ENCODE results near the gene KDM4C.

Gene KDM4C

DNA sequence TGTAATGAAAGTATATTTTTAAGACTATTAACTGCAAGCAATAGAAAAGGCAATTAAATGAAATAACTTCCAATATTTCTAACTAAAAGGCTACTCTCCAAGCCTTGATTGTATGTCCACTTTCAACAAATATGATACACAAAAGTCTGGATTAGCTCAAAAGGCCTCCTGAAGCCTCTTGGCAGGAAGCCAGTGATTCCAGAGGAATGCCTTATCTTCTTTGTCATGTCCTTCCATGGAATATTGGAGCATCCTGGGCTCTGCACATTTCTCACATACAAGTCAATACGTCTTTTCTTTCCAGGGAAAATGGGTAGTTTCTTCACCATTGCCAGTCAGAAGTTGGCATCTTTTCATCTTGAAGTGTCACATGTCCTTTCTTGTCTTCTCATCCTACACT is 357.8 kb downstream of the KDM4C start:
- no peak for DNase-seq

DNA sequence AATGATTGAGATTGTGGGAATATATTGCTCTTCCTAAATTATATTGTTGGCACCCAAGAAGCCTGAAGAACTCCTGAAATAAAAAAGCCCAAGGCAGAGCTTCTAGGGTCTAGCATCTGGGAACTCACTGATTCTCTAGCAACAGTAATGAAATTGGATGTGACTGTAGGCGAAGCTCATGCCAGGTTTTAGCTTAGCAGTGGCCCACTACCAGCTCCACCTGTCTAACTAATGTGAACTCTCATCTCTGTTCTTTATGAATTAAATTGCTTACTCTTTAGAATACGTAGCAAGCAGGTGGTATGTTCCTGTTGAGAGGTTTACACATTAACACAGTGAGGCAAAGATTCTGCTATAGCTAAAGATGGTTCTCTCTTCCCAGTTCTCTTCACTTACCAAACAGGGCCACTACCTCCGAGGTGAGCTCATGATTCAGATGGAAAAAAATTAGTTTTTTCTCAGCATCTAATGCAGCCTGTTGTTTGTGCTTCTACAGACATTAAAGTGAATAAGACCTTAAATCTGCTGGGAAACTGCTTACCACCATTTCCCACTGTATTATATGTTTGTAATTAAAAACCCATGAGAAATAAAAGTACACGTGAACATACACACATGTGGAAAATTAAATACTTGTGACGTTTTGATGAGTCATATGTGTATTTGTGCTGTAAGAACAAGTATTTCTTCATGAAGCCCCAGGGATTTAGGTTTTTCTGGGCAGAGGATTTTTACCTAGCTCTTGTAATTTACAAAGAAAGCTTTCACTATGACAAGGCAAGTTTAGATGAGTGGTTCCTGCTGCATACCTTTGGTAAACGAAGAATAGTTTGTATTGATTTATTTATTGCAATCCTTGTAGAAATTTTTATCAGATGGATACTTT is 360.1 kb downstream of the KDM4C start:
- no peak for DNase-seq

DNA sequence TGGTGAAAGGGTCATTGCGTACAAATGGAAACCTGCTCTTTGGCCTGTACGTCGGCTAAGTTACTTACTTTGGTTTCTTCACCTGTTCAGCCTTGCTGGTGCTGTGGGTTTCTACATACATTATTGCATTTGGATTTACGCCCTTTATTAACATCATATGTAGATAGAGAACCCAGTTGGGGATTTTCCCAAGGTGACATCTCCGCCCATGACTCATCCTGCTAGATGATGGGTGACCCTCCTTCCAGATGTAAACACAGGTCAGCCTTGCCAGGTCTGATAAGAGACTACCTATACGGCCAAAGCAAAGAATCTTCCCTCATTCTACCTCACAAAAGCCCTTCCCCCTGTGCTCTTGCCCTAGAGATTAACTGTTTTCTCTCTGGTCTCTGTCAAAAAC is 360.9 kb downstream of the KDM4C start:
- no peak for DNase-seq

DNA sequence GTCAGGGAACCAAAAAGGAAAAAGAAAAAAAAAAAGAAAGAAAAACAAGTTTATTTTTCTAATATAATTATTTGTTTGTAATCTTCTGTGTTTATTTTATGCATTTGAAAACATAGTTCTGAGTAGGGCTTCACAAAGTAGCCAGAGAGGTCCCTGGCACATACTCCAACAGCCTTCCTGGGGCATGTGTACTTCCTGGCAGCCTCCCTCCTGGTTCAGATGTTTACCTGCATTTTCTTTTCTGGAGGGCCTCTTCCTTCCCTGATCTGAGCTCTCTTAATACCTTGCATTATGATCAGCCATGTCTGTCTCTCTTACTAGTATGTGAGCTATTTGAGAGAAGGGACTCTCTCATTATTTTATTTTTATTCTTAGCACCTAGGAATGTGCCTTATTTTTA is 361.8 kb downstream of the KDM4C start:
- no peak for DNase-seq

DNA sequence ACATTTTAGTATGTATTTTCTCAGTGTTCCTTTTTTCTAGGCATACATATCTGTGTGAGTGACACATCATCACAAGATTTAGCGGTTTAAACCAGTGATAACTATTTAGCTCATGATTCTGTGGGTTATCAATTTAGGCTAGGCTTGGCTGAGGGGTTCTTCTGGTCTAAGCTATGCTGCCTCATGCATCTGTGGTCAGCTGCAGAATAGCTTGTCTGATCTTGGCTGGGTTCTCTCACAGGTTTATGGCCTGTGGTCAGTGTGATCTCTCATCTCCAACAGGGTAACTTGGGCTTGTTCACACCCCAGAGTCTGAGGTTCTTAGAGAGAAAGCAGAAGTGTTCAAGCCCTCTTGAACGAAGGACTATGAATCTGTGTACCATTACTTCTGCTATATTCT is 363.3 kb downstream of the KDM4C start:
- no peak for DNase-seq

DNA sequence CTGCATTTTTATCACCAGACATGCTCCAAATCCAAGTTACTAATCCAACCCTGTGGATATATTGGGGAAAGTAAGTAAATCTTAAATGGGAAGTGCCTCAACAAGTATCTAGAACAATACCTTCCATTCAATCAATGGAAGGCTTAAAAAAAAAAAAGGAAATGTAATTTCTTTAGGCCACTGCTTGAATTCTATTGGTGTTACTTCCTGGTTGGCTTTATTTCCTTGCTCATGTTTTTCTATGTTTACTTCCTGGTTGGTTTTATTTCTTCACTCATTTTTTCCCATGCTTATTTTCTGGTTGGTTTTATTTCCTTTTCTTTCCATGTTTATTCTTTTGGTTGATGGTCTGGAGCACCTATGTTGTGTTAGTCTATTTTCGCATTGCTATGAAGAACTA is 363.9 kb downstream of the KDM4C start:
- DNase-seq: no peak

DNA sequence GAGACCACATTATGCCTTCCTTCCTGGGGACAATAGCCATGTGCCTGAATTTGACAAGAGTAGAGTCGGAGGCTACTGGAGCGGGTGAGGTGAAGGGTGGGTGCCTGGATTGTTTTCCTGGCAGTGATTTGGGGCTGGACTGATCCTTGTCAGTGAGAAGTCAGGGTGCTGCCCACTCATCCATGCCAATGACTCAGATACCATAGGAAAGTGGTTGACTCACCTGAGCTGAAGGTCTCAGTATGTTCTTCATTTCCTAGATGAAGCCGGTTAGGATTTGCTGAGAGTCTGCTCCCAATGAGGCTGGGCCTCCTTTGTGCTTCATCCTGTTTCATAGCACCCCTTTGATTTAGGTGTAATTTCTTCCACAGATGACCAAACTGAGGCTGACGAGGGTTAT is 366.0 kb downstream of the KDM4C start:
- DNase-seq: no peak

DNA sequence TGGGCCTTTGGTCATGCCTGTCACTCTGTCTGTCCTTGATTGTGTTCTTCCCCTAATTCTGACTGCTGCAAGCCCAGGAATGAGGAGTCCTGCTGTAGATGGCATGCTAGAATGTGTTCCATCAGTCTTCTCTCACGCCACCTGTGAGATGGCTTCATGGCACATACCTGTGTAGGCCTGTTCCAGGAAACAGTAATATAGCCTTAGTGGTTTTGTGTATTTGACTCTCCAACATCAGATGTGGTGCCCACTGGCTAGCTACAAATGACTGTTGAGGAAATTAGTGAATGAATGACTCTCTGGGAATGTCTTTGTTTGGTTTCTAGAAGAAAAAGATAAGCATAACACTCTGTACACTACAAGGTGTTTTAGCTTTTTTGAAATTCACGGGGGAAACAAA is 367.5 kb downstream of the KDM4C start:
- DNase-seq: no peak

DNA sequence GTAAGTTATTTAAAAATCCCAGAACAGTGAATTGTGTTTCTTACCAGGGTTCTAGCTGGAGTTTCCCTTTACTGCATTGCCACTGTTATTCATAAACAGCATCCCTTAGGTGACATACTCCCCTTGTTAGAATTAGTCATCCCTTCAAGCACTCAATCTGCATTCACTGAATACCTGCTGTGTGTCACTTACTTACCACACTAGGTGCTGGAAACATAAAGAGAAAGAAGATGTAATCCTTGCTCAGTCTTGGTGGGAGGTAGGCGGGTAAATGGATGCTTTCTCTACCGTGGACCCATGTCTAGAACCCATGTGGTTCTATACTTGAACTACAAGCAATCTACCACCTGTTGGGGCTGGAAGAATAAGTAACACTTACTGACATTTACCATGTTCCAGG is 371.6 kb downstream of the KDM4C start:
- DNase-seq: no peak

DNA sequence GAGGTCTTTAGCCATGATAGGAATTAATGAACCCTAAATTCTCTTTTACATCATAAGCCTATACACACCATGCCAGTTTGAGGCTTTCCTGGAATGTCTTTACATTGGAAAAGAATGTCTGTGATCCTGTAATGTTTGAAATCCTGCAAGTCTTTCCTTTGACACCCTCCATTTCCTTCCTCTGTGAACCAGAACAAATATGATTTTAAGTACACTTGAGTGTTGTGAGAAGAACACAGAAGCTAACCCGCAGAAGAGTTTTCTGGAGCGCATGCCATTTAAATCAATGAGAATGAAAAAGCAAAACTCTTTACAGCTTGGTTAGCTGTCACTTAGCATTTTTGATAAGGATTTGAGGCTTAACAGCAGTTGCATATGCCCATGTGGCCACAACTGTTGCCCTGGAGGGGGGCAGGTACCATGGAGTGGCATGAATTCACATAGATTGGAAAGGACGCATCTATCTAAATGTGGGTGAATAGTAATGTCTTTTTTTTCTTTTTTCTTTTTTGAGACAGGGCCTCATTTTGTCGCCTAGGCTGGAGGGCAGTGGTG is 372.6 kb downstream of the KDM4C start:
- no peak for DNase-seq

DNA sequence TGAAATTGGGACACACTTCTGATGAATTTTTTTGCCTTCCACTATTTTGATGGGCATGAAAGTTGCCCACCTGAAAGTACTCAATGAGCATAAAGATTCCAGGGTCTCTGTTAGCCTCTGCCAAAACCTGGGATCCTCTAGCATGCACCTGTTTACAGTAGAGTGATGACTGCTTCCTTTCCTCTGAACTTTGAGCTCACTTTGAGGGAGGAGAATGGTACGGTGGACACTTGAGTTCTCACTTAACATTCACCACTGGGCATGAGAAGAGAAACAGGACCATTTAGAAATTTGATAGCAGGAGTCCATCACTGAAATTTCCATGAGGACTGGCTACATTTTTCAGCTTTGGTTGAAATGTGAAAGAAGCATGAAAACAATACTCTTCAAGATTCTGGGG is 374.8 kb downstream of the KDM4C start:
- DNase-seq: no peak

DNA sequence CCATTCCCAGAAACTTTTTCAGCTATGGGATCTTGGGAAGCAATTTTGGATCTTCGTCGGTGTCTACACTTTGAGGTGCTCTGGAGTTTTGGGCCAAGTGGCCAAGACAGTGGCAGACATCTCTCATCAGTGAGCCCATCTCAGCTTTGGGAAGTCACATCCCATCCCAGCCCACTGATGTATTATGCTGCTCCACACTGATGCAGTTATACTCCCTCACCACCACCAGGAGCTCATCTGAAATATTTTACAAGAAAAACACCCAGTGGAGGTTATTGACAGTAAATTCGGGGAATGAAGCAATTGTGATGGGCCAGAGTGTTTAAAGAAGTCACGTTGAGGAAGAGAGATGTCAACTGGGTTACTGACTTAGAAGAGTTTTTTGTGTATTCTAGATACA is 378.0 kb downstream of the KDM4C start:
- DNase-seq: no peak

DNA sequence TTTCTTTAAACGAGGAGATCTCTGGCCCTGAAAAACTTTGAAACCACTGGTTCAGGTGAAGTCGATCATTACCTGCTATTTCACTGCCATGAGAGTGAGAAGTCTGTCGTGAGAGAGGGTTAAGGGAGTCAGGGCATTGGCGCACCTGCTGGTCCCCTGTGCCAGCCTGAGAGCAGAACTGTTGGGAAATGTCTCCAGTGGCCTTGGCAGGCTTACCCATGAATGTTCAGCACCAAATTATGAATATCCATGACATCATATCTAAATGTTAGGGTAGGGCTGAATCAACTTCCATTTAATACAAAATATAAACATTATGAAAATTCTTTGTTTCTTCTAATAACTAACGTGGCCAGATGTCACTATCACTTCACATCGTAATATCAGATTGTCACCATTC is 379.3 kb downstream of the KDM4C start:
- DNase-seq: no peak

DNA sequence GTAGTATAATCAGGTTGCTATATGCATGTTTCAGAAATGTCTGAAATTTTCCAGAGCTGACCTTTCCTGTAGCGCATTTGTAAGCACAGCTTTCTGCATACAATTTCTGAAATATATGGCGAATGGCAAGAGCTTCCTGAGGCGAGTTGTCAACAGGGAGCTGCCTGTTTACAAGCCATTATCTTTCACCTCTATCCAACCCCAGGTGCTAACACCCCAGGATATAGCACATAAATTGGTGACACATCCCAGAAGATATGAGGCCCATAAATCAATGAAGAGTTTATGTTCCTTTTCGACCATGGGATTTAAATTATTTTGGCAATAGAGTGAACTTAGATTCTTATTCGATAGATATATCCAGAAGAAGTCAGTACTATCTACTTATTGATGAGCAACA is 379.8 kb downstream of the KDM4C start:
- DNase-seq: no peak

DNA sequence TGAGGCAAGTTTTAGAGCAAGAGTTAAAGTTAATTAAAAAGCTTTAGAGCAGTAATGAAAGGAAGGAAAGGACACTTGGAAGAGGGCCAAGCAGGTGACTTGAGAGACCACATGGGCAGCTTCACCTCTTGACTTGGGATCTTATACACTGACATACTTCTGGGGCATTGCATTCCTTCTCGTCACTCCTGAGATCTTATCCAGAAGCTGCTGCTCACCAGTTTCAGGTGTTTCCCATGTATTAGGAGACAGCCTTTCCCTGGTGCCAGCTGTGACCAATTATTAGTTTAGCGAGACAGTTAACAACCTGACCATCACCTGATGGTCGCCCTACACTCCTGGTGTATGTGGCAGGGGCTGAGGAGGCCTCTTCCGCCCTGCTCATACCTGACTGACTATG is 382.1 kb downstream of the KDM4C start:
- DNase-seq: no peak

DNA sequence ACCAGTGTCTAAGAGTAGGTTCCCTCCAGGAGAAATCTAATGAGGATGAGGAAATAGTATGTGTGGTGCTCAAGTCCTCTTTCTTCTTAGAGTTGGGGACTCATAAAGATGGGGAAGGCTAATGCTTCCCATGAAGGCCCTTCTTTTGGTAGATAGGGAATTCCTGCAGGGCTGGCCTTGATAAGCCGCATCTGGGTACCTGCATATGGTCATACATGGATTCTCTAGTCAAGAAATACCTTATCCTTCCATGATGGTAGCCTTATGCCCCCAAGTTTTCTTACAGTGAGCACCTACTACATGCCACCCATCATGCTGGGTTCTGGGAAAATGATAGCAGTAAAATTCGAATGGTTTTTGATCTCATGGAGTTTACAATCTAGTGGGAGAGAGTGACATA is 382.6 kb downstream of the KDM4C start:
- no peak for DNase-seq

DNA sequence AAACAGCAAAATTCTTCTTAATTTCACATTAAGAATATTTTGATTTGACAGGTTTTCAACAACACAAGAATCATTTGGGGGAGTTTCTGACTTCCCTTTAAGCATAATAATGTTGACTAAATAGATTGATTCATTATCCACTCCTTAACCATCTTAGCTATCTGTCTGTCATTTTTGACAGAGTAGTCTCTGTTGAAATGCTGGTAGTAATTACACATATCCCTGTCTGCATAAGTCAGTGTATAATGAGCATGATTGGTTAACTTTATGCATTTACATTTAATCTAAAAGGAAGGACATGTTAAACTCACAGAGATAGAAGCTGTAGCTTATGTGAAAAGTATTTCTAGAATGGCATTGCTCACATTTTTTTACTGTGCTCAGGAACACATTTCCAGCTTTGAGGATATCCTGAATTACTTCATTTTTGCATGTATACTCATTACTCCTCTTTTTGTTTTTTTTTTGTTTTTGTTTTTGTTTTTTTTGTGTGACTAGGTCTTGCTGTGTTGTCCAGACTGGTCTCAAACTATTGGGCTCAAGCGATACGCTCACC is 385.9 kb downstream of the KDM4C start:
- DNase-seq: no peak

DNA sequence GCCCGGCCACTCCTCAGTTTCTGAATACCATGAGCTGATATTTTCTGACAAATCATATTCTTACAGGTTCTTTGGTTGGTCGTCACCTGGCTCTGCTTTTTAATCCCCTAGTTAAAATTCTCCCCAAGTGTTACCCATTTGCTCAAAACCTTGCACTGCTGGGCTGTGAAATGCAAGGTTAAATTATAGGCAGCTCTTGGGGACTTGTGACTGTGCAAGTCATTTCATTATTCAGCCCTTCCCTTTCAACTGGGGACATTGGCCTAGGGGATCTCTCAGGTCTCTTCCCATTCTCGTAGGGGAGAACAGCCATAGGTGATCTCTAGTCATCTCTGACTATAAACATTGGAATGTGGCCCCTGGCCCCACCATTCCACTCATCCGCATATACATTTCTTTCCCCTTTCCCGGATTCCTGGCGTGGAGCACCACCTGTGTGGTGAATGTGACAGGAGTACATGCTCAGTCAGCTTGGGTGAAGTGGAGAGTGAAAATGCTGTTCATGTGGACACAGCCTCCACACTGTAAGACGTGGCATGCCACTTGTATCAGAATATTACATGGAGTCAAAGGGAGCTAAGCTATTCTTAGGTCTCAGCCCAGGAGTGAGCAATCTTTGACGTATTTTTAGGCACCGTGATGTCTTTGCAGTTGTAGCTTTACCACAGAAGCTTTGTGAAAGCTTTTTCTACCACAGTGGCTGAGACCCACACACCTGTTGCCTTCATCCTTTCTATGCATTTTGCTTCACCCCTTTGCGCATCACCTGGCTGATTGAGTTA is 386.7 kb downstream of the KDM4C start:
- no peak for DNase-seq

DNA sequence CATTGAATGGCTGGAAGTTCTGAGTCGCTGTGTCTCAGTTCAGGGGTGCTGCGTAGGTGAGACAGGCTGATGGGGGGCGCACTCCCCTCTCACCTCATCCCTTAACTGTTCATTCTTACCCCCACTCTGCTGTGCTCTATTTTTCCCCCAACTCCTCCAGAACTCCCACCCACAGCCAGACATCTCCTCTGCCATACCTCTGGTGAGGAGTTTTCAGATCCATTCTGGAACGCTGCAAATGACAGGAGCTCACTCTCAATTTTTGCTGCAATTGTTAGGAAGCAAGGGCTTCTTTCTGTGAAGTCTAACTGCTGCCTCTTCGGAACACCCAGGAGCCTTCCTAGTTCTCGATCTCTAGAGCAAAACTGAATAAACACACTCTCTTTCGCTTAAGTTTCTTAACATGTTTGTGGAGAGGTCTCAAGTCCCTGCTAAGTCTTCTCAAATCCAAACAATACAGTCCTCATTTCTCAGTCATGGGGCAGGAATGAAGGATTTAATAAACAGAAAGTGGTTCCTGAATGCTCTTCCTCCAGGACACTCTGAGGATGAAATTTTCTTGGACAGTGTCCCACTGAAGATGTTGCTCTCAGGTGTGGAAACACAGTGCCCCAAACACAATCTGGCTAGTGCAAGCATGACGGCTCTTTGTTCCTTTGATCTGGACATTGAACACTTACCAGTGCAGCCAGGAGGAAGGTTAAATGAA is 387.7 kb downstream of the KDM4C start:
- no peak for DNase-seq

DNA sequence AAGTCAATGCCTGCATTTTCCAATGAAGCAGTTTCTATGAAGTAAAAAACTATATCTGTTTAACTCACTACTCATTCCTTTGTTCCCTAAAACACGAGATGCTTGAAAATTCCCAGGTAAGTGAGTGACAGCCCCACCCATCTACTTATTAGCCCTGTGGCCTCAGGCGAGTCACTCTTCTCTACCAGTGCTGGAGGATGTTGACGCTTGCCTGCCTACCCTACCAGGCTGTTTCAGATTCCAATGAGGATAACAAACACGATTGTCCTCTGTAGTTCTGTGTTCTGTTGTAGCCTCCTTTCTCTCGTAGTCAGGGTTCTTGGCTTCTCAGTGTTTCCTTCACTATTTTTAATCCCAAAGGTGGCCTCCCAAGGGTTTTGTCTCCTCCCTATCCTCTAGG is 388.8 kb downstream of the KDM4C start:
- DNase-seq: no peak

DNA sequence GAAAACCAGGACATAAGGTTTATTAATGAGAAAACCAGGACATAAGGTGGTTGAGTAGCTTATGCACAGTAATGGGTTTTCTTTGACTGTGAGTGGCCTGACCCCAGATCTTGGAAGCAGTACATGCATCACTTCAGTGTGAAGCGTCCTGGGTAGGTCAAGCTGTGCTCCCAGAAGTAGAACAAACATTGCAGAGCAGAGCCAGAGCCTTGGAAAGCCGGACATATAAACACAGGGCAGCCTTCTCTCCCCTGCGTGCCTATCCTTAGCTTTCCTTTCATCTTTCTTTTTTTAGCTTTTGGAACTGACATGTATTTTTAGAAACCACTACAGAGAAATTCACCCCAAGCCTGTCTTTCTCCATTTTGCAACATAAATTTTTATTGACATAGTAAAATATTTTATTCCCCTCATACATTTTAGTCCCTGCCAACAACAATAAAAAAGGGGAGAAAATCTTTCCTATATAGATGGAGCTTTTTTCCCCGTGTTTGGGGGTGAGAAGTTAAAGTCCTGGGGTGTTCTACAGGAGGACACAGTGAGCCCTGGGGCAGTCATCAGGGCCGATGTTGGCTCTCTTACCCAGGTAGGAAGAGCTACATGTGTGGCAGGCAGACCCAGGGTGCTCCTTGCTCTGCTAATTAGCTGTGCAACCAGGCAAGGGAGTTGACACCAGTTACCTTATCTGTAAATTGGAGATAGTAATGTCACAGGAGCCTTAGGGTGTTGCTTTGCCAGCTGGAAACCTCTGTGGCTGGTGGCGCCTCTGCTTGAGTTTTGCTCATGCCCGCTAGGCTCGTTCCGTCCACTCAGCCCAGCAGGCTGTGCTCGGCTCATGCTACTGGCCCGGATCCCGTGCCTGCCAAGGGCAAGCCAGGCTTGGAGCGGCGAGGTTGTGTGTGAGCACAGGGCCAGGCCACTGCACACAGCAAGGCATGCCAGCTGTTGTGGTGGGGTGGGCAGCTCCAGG is 389.6 kb downstream of the KDM4C start:
- peak; percentile 54 for DNase-seq

DNA sequence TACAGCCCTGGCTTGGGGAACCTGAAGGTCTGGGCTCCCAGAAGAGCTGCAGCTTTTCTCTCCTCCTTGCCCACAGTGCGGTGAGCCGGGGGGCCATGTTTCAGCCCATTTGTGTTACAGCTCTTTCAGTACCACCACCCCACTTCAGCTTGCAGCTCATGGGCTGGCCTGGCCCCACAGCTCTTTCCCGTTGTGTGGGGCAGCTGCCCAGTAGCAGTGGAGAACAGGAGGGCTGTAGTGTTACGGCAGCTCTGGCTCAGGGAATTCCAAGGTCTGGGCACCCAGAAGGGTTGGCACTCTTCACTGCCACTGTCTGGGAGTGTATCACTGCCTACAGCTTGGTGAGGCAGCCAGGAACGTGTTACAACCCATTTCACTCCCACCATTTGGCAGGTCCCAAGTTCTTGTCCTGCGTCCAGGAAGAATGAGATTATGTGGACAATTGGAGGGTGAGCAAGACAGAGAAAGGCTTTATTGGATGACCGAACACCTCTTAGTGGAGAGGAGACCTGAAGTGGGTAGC is 390.5 kb downstream of the KDM4C start:
- no peak for DNase-seq
